Bone marrow (tissue), 2 donors: ENCODE data around the gene RAI14.
"Not testable (repeated sequence)": the region's sequence is repeated elsewhere in the genome, so short reads cannot be mapped to it uniquely, and the experiment has no call there.

Experiments used
- DNase-seq, 2 donors: peaks; one replicate each; lab custom pipeline; 2025; lab: John Stamatoyannopoulos, UW

The RAI14 gene

GRCh38 chr5:34699155-34700077 lies 43.3 kb downstream of the RAI14 start:
- DNase-seq = no peak

- DNase-seq = no peak
These were observed 43.9 kb downstream of the RAI14 start for GRCh38 chr5:34700078-34700452.

DNA sequence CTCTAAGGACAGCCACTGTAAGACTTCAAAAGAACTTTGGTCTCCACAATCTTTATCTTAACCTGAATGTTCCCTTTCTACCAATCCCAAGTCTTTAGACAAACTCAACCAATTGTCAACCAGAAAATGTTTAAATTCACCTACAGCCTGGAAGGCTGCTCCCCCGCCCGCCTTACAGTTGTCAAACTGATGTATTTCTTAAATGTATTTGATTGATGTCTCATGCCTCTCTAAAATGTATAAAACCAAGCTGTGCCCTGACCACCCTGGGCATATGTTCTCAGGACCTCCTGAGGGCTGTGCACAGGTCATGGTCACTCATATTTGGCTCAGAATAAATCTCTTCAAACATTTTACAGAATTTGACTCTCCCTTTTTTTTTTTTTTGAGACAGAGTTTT lies 45.3 kb downstream of the RAI14 start:
- not testable (repeated sequence) for DNase-seq

DNA sequence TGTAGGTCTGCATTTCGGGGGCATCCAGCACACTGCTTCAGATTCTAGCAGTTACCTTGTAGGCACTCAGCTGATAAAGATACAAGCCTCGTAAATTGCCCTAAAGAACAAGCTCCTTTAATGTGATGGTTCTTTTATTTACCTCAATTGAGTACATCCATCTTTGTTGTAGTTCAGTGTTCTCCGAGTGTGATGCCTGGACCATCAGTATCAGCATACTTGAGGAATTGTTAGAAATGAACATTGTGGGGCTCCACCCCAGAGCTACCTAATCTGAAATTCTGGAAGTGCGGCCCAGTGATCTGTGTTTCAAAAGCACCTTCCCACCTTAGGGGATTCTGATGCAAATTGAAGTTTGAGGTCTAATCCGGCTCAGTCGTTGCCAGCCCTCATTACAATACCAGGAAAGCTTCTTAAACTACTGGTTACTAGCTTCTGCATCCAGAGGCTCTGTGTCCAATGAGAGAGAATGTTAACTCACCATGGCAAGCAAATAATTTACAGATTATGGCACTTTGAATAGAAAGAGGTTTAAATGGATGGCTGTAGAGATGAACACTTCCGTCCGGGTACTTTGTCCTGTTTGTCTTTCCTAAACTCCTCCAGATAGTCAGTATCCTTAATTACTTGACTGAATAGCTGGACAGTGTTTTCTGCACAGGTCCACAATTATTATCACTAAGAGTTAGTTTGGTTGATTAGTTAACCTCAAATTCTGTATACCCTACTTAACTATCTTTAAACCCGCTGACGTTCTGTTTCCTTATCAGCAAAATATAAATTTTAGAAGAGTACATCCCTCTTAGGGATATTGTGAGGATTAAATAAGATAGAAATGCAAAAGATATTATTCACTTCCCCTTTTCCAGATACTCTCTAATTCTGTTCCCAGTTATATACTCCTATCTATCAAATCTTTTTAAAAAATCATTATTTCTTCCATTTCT lies 47.9 kb downstream of the RAI14 start:
- DNase-seq = no peak

GRCh38 chr5:34706084-34706483 lies 50.0 kb downstream of the RAI14 start:
- DNase-seq = no peak

GRCh38 chr5:34707451-34708107 lies 51.5 kb downstream of the RAI14 start:
- no peak for DNase-seq

- no peak for DNase-seq
These were observed 52.6 kb downstream of the RAI14 start for GRCh38 chr5:34708777-34709176.

- no peak for DNase-seq
These were observed 53.9 kb downstream of the RAI14 start for GRCh38 chr5:34709861-34710673.

- no peak for DNase-seq
These were observed 56.4 kb downstream of the RAI14 start for GRCh38 chr5:34712565-34712964.

GRCh38 chr5:34715711-34716110 lies 59.6 kb downstream of the RAI14 start:
- DNase-seq = no peak

DNA sequence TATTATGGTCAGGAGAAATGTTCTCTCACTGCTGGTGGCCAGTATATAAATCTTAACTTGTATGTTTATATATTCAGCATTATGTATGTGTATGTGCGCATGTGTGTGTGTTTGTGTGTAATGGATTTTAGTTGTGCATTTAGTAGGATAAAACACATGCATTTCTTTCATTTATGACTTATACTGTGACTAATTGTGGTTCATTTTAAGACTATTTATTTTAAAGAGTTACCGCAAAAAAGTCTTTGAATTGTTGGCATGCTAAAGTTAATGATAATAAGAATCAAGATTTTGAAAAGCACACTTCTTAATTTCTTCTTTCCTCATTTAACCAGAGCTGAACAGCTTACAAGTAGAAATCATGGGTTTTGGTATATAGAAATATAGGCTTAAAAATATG lies 60.9 kb downstream of the RAI14 start:
- DNase-seq = no peak

DNA sequence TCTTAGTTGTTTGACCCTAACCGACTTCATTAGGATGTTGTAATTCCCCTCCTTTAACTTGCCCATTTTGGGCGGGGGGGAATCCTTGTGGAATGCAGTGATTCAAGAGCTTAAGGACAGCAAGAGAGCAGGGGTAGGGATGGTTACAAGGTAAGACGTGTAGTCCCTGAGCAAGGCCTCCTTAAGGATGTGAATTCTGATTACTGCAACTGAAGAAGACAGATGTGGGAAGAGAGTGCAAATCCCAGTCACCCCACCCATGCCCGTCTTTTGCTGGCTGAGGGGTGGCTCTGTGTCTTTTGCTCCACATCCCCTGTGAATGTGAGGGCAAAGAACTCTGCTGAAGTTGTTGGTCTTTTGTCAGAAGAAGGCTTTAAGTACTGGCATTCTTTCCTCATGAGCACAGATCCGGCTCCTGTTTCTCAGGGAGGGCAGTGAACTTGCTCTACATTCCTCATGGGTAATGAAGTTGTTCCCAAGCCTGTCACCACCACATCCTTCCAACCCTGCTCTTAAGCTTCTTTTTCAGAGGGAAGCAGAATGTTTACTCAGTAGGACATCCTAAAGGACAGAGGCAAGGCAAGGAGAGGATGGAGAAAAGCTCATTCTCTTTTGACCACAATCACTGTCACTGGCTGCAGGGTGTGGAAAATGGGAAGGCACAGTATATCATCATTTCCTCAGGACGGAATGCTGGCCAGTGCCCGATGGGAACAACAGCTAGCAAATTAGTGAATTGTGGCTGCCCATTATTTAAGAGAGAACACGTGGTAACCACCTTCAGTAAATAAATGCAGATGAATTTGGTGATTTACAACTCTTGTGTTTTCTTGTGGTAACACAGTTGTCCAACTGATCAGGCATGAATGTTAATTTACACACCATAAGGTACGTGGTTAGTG lies 61.5 kb downstream of the RAI14 start:
- DNase-seq = no peak

DNA sequence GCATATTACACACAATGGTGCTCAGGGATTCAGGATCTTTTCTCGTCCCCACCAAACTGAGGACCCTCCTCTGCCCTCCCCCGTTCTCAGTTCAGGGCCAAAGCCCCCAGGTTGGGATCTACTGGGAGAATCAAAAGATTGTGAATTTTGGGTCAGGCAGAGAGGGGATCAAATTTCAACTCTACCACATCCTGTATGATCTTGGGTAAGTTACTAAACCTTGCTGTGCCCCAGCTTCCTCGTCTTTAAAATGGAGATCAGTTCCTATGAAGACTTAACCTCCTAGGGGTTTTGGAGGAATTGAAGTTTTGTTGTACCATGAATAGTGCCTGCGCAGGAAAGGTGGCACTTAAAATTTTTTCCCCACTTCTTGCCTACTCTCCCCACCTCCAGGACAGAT lies 62.4 kb downstream of the RAI14 start:
- no peak for DNase-seq

- DNase-seq = no peak
These were observed 62.9 kb downstream of the RAI14 start for GRCh38 chr5:34719029-34719428.

DNA sequence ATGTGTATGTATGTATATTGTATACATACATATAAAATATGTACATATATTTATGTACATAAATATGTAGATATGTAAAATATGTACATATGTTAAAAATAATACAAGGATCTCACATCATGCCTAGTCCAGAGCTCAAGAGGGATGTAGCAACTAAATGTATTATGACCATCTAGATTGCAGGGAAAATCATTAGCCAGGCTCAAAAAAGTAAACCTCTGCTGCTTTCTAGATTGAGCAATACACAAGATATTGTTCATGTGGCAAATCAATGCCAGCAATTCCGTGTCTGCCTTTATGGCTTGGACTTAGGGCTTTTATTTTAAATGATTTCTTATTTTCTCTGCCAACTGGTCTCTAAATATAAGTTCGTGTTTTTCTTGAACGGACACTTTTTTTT lies 65.2 kb downstream of the RAI14 start:
- no peak for DNase-seq

GRCh38 chr5:34722183-34722582 lies 66.1 kb downstream of the RAI14 start:
- DNase-seq = no peak

DNA sequence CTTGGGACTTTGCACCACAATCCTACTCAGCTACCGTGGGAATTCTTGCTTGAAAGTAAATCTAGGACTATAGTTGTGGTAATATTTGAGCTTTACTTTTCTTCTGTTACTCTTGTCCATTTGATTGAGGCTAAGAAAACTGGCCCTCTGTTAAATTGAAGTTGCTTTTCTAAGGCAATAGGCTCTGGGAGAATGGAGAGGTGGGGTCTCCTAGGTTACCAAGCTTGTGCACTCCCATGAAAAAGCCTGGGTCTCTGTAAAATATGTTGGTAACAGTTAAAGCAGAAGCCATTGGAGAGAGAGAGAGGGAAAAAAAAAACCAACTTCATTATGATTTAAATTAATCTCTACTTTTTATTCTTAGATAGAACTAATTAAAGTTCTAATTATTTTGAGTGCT lies 68.6 kb downstream of the RAI14 start:
- no peak for DNase-seq

- not testable (repeated sequence) for DNase-seq
These were observed 71.1 kb downstream of the RAI14 start for GRCh38 chr5:34727166-34727749.

DNA sequence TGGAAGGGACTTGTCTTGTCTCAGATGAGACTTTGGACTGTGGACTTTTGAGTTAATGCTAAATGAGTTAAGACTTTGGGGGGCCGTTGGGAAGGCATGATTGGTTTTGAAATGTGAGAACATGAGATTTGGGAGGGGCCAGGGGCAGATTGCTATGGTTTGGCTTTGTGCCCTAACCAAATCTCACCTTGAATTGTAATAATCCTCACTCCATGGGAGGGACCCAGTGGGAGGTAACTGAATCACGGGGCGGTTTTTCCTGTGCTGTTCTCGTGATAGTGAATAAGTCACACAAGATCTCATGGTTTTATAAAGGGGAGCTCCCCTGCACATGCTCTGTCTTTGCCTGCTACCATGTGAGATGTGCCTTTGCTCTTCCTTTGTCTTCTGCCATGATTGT lies 72.1 kb downstream of the RAI14 start:
- DNase-seq = no peak
